Mesendoderm (in vitro differentiated cells): Measurements from ENCODE around the gene RNF169. TPM values are rescaled to one million over a fixed set of nuclear protein-coding genes. Genes with fewer than 3 reads are reported as not detected.

Experiments
- DNase-seq: peaks from one replicate; pipeline ENCODE4 v3.0.0; 2013
- H2AK5ac ChIP-seq: 2 replicates; pipeline ENCODE4 v1.6.1; 2013; ENCODE audit warnings: low read length, inconsistent platforms
- H2BK120ac ChIP-seq: 2 replicates; pipeline ENCODE4 v1.6.1; 2013; ENCODE audit warnings: low read depth, mild to moderate bottlenecking, low read length, moderate library complexity, mixed read lengths
- H2BK15ac ChIP-seq: replicated peaks from 2 replicates; pipeline ENCODE4 v1.6.1; 2013; ENCODE audit warnings: low read depth, mild to moderate bottlenecking, moderate library complexity
- H2BK5ac ChIP-seq: 2 replicates; pipeline ENCODE4 v1.6.1; 2013; ENCODE audit warnings: low read length, inconsistent platforms
- H3K18ac ChIP-seq: 2 replicates; pipeline ENCODE4 v1.6.1; 2013; ENCODE audit warnings: mild to moderate bottlenecking, low read length, mixed read lengths
- H3K23ac ChIP-seq: one replicate; pipeline ENCODE4 v1.6.1; 2013; ENCODE audit warnings: low read length
- H3K27ac ChIP-seq: 2 replicates; pipeline ENCODE4 v1.5.1; 2013; ENCODE audit warnings: low read depth, mild to moderate bottlenecking, inconsistent platforms, low read length, moderate library complexity
- H3K27me3 ChIP-seq: 2 replicates; pipeline ENCODE4 v1.6.1; 2013; ENCODE audit warnings: low read length, control low read depth, mild to moderate bottlenecking, inconsistent platforms; ENCODE audit not compliant: insufficient read depth, poor library complexity
- H3K36me3 ChIP-seq: 2 replicates; pipeline ENCODE4 v1.6.1; 2013; ENCODE audit warnings: low read length, inconsistent platforms; ENCODE audit not compliant: control insufficient read depth, insufficient read depth
- H3K4ac ChIP-seq: one replicate; pipeline ENCODE4 v1.6.1; 2013; ENCODE audit warnings: low read depth, mild to moderate bottlenecking, low read length, moderate library complexity
- H3K4me1 ChIP-seq: 2 replicates; pipeline ENCODE4 v1.6.1; 2013; ENCODE audit warnings: low read depth, low read length, inconsistent platforms; ENCODE audit not compliant: control insufficient read depth
- H3K4me2 ChIP-seq: 2 replicates; pipeline ENCODE4 v1.6.1; 2013; ENCODE audit warnings: low read length
- H3K4me3 ChIP-seq: 2 replicates; pipeline ENCODE4 v1.5.1; 2013; ENCODE audit warnings: mild to moderate bottlenecking, low read length
- H3K56ac ChIP-seq: one replicate; pipeline ENCODE4 v1.6.1; 2013; ENCODE audit warnings: low read length
- H3K79me1 ChIP-seq: 2 replicates; pipeline ENCODE4 v1.6.1; 2013; ENCODE audit warnings: low read length, inconsistent platforms
- H3K79me2 ChIP-seq: 2 replicates; pipeline ENCODE4 v1.6.1; 2013; ENCODE audit warnings: mild to moderate bottlenecking, low read length; ENCODE audit not compliant: control insufficient read depth, insufficient read depth
- H3K9ac ChIP-seq: 2 replicates; pipeline ENCODE4 v1.6.1; 2013; ENCODE audit warnings: low read length, inconsistent platforms
- H4K5ac ChIP-seq: one replicate; pipeline ENCODE4 v1.6.1; 2013; ENCODE audit warnings: low read length
- H4K8ac ChIP-seq: one replicate; pipeline ENCODE4 v1.6.1; 2013; ENCODE audit warnings: low read depth, mild to moderate bottlenecking, control low read depth, low read length, moderate library complexity
- WGBS: extraction: QIAGEN DNeasy Blood & Tissue Kit; methylation state at CpG from one replicate; pipeline ENCODE4 v1.1.7; 2013; ENCODE audit warnings: low lambda C conversion rate, missing lambda C conversion rate; ENCODE audit not compliant: insufficient coverage; ENCODE audit errors: extremely low coverage; 5-methylcytosine and 5-hydroxymethylcytosine counted together
- small RNA-seq: library from polyadenylated mRNA; stranded (forward); fragments of <200 nt; extraction: miRNeasy Mini kit (QIAGEN cat#:217004); gene quantifications from one replicate; pipeline ENCODE3, GENCODE V24; 2013; ENCODE audit not compliant: insufficient read depth

The RNF169 gene

DNA sequence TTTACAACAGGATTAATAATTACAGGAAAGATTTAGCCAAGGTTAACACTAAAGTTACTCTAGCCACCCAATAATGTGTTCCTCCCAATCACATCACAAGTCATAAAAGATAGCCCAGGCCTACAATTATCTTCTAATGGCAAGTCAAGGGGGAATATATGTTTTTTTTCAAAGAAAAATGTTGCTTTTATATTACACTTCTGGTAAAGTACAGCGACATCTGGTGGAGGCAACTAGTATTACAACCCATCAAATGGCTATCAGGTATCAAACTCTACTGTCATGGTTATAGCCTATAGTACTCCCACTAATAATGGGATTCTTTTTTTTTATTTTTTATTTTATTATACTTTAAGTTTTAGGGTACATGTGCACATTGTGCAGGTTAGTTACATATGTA is 128.5 kb downstream of the RNF169 start:
- H3K79me1 ChIP-seq: no peaks in the 10 kb centered on the region
- no peak overlapping the region for H2AK5ac ChIP-seq

More for the DNA sequence above, 128.5 kb downstream of the RNF169 start:
- no peak overlapping the region for H2BK15ac ChIP-seq
- no peak overlapping the region for H3K23ac ChIP-seq
- H3K27ac ChIP-seq: no peak overlapping the region
- H3K4me3 ChIP-seq: no peak overlapping the region
- no peak overlapping the region for H4K8ac ChIP-seq
- H3K79me2 ChIP-seq: no peaks in the 10 kb centered on the region
- H3K4me1 ChIP-seq: no peaks in the 10 kb centered on the region
- no peak overlapping the region for H4K5ac ChIP-seq
- peak; percentile 60 for DNase-seq
- H3K18ac ChIP-seq: no peak overlapping the region
- no peak overlapping the region for H3K4me2 ChIP-seq
- no peak overlapping the region for H2BK5ac ChIP-seq
- no CpG with 5 or more reads among the region's 1 CpG for WGBS
- H3K56ac ChIP-seq: no peak overlapping the region
- H3K36me3 ChIP-seq: no peaks in the 10 kb centered on the region
- no peak overlapping the region for H2BK120ac ChIP-seq
- no peak overlapping the region for H3K9ac ChIP-seq
- H3K27me3 ChIP-seq: no peaks in the 10 kb centered on the region
- H3K4ac ChIP-seq: no peak overlapping the region

Small RNA genes within 50 kb of the gene (small RNA-seq; reads per million reads assigned to genes)
- gene MIR4696 (not detected), gene RN7SL239P (not detected)
